ENCODE results near the gene CLEC4G. TPM values are rescaled to one million over a fixed set of nuclear protein-coding genes. Genes with fewer than 3 reads are reported as not detected.

Gene CLEC4G
- total RNA-seq, 4 donors from 2014 or later: 0.36 to 2.3 TPM; not detected in 2

- intact Hi-C loops (cut with DNase I; ENCODE audit: low total_unique reads): no loop called here
- no peak overlapping the region for H3K4me3 ChIP-seq (ENCODE audit: low read depth, poor library complexity, severe bottlenecking)
- 65 to 71% methylated on average over 6 of the region's 6 CpGs for WGBS, 2 donors
- no peak for DNase-seq (ENCODE audit: low spot score in 2 of 2)
- no peak for TF ChIP-seq POLR2A (IDR thresholded peaks at IDR 0.05)
- TF ChIP-seq, protein P1, sequence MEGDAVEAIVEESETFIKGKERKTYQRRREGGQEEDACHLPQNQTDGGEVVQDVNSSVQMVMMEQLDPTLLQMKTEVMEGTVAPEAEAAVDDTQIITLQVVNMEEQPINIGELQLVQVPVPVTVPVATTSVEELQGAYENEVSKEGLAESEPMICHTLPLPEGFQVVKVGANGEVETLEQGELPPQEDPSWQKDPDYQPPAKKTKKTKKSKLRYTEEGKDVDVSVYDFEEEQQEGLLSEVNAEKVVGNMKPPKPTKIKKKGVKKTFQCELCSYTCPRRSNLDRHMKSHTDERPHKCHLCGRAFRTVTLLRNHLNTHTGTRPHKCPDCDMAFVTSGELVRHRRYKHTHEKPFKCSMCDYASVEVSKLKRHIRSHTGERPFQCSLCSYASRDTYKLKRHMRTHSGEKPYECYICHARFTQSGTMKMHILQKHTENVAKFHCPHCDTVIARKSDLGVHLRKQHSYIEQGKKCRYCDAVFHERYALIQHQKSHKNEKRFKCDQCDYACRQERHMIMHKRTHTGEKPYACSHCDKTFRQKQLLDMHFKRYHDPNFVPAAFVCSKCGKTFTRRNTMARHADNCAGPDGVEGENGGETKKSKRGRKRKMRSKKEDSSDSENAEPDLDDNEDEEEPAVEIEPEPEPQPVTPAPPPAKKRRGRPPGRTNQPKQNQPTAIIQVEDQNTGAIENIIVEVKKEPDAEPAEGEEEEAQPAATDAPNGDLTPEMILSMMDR (IDR thresholded peaks at IDR 0.05): no peak
Observed at GRCh38 chr19:7740682-7741054, 8.8 kb upstream of the CLEC4G start.

DNA sequence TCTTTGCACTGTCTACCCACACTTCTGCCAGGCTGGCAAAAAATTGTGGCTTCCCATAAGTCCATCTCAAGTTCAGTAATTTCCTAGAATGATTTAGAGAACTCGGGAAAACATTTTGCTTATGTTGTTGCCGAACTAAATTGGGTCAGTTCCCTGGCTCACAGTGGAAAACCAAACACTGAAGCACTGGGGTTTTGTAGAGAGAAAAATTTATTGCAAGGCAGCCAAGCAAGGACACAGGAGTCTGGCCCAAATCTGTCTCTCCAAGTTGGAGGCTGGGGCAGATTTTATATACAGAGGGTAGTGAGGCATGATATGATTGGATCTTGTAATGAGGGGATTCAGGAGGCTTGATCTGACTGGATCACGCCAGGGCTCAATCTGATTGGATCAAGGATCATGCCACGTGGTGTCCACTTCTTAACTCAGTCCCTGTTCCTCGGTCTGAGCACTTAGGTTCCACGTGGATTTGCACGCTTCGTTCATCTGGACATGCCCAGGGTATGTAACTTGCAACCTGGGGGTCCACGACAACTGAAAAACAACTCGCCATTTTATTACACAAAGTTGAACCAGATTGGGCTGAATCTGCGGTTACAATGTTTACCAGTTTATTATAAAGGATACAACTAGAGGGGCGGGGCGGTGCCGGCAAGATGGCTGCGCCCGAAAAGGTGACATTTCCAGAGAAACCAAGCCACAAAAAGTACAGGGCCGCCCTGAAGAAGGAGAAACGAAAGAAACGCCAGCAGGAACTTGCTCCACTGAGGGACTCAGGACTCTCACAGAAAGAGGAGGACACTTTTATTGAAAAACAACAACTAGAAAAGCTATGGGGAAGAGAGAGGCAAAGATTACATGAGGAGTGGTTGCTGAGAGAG lies 8.1 kb upstream of the CLEC4G start:
- WGBS, 2 donors: 78 to 80% methylated on average over 19 of the region's 19 CpGs
- no peak for DNase-seq (ENCODE audit: low spot score in 2 of 2)
- TF ChIP-seq, protein P1 (IDR thresholded peaks at IDR 0.05): no peak
- no peak for TF ChIP-seq POLR2A (IDR thresholded peaks at IDR 0.05)
- no peak overlapping the region for H3K4me3 ChIP-seq (ENCODE audit: low read depth, poor library complexity, severe bottlenecking)
- intact Hi-C loops (cut with DNase I; ENCODE audit: low total_unique reads): no loop called here

DNA sequence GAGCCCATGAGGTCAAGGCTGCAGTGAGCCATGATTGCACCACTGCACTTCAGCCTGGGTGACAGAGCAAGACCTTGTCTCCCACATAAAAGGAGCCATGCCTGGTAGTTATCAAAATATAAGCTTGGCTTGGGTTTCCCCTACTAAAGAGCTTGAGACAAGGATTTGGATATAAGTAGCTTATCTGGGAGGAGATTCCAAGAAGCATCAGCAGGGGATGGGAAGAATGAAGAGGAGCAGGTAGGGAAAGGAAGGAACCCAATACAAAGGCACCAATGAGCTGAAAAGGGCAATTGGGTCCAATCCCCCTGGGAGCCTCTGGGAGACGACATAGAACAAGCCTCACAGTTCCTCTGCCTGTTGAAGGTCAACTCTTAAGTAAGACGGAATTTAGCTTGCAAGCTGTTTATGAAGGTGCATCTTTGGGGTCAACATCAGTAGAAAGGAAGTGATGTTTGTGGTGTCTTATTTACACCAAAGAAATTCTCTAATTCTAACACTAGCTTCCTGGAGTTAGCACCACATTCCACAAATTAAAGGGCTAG lies 7.4 kb upstream of the CLEC4G start:
- intact Hi-C loops (cut with DNase I; ENCODE audit: low total_unique reads): no loop called here
- no peak overlapping the region for H3K4me3 ChIP-seq (ENCODE audit: low read depth, poor library complexity, severe bottlenecking)
- WGBS, 2 donors: 39 to 46% methylated on average over 2 of the region's 2 CpGs
- no peak for DNase-seq (ENCODE audit: low spot score in 2 of 2)
- TF ChIP-seq POLR2A (IDR thresholded peaks at IDR 0.05): no peak
- TF ChIP-seq, protein P1 (IDR thresholded peaks at IDR 0.05): no peak

GRCh38 chr19:7738023-7738422 lies 6.1 kb upstream of the CLEC4G start:
- 81 to 85% methylated on average over 7 of the region's 7 CpGs for WGBS, 2 donors
- DNase-seq (ENCODE audit: low spot score in 2 of 2): no peak
- H3K4me3 ChIP-seq (ENCODE audit: low read depth, poor library complexity, severe bottlenecking): no peak overlapping the region
- TF ChIP-seq, protein P1 (IDR thresholded peaks at IDR 0.05): no peak
- no peak for TF ChIP-seq POLR2A (IDR thresholded peaks at IDR 0.05)
- intact Hi-C loops (cut with DNase I; ENCODE audit: low total_unique reads): no loop called here

DNA sequence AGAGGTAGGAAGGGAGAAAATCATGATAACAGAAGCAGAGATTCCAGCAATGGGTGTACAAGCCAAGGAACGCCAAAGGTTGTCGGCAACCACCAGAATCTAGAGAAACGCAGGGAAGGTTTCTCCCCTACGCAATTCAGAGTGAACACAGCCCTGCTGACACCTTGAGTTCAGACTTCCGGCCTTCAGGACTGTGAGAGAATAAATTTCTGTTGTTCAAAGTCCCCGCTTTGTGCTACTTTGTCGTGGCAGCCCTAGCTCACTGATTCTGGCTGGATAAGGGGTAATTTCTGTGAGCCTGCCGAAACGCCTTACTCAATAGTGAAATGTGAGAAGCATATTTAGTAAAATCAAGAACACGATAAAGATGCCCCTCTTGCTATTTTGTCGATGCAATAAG lies 5.3 kb upstream of the CLEC4G start:
- WGBS, 2 donors: 84 to 87% methylated on average over 11 of the region's 11 CpGs

More for the DNA sequence above, 5.3 kb upstream of the CLEC4G start:
- intact Hi-C loops (cut with DNase I; ENCODE audit: low total_unique reads): no loop called here
- no peak for TF ChIP-seq POLR2A (IDR thresholded peaks at IDR 0.05)
- TF ChIP-seq, protein P1 (IDR thresholded peaks at IDR 0.05): no peak
- DNase-seq (ENCODE audit: low spot score in 2 of 2): no peak
- H3K4me3 ChIP-seq (ENCODE audit: low read depth, poor library complexity, severe bottlenecking): no peak overlapping the region
